ENCODE measurements around the gene COCH.
"Not testable (repeated sequence)": the region's sequence is repeated elsewhere in the genome, so short reads cannot be mapped to it uniquely, and the experiment has no call there.

The COCH gene

DNA sequence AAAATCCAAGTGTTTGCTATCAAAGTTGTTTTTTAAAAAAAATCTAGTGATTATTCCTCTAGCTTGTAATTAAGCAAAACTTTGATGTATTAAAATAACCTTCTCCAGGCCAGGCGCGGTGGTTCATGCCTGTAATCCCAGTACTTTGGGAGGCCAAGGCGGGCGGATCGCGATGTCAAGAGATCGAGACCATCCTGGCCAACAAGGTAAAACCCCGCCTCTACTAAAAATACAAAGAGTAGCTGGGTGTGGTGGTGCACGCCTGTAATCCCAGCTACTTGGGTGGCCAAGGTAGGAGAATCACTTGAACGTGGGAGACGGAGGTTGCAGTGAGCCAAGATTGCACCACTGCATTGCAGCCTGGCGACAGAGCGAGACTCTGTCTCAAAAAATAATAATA, 59.6 kb downstream of the COCH start:
- DNase-seq: not testable (repeated sequence)

DNA sequence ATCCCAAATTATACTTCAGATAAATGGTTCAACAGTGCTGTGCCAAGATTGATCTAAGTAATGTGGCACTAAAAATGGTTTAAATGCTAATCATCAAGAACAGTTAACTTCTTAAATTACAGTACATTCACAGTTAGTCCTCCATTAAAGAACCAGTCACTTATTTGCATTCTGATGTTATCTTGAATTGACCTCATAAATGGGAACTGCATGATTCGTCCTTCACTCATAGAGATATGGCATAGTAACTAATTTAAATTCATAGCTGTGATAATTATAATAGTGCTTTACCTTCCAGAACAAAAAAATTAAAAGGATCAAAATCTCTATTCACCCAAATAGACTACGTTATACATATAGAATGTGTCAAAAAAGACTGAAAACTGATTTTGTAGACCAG, 61.1 kb downstream of the COCH start:
- DNase-seq: no peak

DNA sequence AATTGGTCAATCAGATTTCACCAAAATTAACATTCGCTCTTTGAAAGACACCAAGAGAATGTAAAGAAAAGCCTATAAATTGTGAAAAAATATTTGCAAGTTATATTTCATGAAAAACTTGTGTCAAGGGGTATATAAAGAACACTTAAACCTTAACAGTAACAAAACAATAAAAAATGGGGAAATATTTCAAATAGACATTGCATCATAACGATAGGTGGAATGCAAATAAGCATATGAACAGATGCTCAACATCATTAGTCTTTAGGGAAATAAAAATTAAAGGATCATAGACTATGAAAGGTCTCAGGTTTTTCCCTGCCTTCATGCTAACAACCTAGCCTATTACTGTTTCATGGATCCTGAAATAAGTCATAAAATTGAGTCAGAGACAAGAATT, 64.3 kb downstream of the COCH start:
- DNase-seq: no peak

Data from NCI-H187 treated with DMSO at 0.1 percent for 48 hours (cell line).